DOHH2 (cell line): ENCODE measurements around the gene TBC1D14.

Experiments used
- EZH2phosphoT487 ChIP-seq: fragments of 200-600 bp; sonication (generic); IDR thresholded peaks from 2 replicates; pipeline ENCODE4 v1.6.1; 2017; ENCODE audit warnings: borderline replicate concordance, mild to moderate bottlenecking, antibody characterized with exemption, low read length, moderate library complexity, mixed read lengths
- TF ChIP-seq, protein P1 (sequence below): fragments of 200-600 bp; sonication (generic); IDR thresholded peaks from one replicate; pipeline ENCODE4 v1.5.1; 2014; ENCODE audit warnings: antibody characterized with exemption, mild to moderate bottlenecking, low read depth, low read length; ENCODE audit not compliant: poor library complexity, severe bottlenecking

DNA sequence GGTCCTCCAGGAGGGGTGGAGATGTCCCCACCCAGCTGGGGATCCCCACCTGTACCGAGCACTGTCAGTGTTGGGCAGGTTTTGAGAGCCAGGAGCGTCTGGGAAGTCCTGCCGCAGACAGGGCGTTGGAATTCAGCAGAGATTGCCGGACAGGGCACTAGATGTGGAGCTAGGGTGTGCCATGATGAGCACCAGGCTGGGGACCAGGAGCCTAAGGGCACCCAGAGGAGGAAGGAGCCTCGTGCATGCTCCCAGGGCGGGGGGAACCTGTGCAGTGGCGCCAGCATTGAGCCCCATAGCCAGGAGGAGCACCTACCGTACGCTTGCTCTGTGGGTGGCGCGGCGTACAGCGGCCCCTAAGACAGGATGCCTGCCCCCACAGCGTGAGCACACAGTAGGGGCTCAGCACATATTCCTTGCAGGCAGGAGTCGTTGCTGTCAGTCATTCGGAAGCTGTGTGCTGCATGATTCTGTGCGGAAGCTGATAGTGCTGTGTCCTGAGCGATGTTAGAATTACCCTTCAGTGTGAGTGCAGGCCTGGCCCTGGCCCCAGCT lies 114.8 kb downstream of the TBC1D14 start:
- TF ChIP-seq EZH2phosphoT487, result no peak
- TF ChIP-seq, protein P1, sequence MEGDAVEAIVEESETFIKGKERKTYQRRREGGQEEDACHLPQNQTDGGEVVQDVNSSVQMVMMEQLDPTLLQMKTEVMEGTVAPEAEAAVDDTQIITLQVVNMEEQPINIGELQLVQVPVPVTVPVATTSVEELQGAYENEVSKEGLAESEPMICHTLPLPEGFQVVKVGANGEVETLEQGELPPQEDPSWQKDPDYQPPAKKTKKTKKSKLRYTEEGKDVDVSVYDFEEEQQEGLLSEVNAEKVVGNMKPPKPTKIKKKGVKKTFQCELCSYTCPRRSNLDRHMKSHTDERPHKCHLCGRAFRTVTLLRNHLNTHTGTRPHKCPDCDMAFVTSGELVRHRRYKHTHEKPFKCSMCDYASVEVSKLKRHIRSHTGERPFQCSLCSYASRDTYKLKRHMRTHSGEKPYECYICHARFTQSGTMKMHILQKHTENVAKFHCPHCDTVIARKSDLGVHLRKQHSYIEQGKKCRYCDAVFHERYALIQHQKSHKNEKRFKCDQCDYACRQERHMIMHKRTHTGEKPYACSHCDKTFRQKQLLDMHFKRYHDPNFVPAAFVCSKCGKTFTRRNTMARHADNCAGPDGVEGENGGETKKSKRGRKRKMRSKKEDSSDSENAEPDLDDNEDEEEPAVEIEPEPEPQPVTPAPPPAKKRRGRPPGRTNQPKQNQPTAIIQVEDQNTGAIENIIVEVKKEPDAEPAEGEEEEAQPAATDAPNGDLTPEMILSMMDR, result no peak
